DMS 273 treated with DMSO at 0.1 percent for 48 hours (cell line): ENCODE data around the gene NBR1.
A peak's percentile ranks its signal among the peaks of the same experiment; 100 is the strongest.
"Not testable (repeated sequence)": the region's sequence is repeated elsewhere in the genome, so short reads cannot be mapped to it uniquely, and the experiment has no call there.

Experiments
- DNase-seq: peaks from one replicate; lab custom pipeline; 2025; lab: John Stamatoyannopoulos, UW

Gene NBR1

DNA sequence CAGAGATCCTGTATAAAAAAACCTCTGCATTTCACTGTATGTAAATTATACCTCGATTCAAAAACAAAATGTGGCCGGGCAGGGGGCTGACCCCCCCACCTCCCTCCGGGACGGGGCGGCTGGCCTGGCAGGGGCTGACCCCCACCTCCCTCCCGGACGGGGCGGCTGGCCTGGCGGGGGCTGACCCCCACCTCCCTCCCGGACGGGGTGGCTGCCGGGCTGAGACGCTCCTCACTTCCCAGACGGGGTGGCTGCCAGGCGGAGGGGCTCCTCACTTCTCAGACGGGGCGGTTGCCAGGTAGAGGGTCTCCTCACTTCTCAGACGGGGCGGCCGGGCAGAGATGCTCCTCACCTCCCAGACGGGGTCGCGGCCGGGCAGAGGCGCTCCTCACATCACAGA, 11.8 kb upstream of the NBR1 start:
- not testable (repeated sequence) for DNase-seq

DNA sequence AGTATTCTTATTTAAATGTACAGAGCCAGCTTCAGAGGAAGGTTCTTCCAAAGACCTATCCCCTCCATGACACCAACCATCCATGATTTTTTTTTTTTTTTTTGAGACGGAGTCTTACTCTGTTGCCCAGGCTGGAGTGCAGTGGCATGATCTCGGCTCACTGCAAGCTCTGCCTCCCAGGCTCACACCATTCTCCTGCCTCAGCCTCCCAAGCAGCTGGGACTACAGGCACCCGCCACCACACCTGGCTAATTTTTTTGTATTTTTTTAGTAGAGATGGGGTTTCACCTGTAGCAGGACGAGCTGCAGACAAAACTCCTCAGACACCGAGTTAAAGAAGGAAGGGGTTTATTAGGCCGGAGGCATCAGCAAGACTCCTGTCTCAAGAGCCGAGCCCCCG, 11.1 kb upstream of the NBR1 start:
- not testable (repeated sequence) for DNase-seq

DNA sequence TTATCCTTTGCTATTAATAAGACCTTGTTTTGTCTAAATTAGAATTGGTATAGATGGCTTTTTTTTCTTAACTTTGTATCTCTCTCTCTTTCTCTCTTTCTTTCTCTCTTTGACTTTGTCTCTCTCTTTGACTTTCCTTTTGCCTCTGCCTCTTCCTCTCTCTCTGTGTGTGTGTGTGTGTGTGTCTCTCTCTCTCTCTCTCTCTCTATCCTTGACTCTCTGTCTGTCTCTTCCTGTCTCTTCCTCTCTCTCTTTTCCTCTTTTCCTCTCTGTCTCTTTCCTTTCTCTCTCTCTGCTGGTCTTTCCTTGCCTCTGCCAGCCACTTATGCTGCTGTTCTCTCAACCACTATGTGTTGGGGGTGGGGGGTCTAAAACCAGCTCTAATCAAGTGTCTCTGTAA, 5.0 kb upstream of the NBR1 start:
- not testable (repeated sequence) for DNase-seq

DNA sequence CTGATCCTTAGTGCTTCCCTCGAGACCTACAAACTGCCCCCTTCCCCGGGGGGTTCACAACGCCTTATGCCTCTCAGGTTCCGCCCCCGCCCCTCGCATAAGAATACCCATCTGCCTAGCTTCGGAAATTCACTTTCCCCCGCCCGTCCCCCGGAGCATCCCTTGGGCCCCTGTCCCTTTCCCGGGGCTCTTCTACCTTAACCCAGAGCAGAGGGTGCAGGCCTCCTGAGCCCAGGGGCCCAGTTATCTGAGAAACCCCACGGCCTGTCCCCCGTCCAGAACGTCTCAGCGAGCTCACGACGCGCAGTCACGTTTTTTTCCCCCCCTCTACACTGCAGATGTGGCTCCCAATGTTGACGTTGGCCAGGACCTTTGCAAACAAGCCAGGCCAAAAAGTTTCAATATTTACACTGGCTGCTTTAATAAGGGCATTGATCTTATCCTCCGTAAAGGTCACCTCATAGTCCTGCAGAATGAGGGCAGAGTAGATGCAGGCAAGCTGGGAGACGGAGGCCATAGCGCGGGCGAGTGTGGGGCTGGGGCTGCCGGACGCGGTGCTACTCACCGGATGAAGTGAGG, 1.4 kb upstream of the NBR1 start:
- peak; percentile 7 for DNase-seq

DNA sequence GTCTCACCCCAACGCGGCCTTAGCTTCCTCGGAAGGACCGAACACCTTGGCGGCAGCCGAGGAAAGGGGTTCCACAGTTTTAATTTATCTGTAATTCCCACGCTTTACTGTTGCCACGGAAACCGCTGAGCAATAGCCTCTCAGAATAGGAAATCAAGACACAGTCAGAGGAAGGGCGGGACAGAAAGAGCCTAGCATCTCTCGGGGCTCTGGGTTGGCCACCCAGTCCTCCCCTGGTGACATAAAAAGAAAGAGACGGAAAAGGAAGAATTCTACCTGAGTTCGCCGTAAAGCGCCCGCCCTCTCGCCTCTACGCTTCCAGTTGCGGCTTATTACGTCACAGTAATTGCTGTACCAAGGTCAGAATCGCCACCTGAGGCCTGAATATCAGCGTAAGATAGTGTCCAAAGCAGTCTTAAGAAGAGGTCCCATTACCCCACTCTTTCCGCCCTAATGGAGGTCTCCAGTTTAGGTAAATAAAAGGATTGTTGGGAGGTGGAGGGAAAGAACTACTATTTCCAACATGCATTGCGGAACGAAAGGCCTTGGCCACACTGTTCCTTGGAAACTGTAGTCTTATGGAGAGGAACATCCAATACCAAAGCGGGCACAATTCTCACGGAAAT, 761 bp upstream of the NBR1 start:
- DNase-seq: peak; percentile 96

DNA sequence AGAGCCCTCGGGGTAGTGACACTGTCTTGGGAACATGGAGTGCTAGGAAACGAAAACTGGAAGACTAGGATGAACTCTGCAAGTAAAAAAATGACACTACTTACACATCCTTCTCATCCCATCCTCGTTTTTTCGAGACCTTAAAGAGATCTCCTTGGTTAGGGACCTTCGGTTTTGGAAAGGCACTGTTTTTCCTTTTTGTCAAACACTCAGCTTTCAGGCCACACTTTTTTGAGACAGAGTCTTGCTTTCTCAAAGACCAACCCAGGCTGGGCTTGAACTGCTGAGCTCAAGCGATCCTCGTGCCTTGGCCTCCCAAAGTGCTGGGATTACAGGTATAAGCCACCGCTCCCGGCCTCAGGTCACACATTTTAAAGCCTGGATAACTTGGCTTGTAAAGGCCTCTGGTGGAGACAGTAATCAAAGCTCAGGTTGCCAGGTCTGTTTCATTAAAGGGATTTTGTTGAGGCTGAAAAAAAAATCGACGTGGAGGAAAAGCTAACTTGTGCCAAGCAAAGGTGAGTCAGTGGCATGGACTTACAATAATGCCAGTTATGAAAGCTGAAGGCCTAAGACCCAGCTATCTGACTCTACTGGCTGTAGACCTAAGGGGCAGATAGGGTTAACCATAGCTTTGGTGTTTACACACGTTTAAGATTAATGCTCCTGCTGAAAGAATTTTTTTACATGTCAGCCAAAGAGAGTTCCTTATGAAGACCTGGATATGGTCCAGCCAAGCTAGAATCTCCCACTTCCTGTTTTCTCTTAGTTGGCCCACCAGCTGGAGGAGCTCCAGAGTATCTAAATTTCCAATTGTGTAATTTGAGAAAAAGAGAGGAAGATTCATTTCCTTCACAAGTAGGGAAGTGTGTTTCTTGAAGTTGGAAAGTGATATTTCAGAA, 823 bp downstream of the NBR1 start:
- DNase-seq: peak; percentile 40

DNA sequence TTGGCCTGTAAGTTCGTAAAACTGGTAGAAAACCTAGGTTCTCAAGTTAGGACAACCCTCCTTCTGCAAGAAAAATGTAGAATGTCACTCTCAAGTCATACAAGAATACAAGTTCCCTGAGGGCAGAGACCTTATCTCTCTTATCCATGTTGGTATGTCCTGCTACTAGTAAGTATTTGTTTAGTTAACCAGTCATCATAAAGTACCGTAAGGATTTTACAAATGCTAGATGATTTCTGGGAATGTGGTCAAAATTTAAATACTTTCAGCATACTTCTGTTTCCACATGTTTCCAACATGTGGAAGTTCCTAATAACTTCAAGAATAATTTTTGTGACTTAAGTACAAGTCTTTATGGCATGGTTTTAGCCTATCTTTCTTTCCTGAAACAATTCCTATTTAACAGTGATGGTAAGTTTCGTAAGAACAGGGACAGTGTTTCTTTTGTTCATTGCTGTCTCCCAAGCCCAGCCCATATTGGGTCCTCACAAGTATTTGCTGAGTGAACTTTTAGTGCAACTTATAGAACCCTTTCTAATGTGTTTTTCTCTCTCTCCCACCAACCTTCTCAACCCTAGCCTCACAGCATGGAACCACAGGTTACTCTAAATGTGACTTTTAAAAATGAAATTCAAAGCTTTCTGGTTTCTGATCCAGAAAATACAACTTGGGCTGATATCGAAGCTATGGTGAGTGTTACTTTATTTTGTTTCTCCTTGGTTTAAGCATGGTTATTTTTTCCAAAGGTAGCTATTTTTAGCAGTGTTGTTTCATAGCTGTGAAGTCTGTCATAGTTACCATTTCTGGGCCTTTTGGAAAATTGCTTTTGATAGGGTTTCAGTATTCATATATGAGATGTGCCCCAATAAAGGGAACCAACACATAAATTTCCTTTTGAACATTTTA, 4.5 kb downstream of the NBR1 start:
- DNase-seq: no peak

DNA sequence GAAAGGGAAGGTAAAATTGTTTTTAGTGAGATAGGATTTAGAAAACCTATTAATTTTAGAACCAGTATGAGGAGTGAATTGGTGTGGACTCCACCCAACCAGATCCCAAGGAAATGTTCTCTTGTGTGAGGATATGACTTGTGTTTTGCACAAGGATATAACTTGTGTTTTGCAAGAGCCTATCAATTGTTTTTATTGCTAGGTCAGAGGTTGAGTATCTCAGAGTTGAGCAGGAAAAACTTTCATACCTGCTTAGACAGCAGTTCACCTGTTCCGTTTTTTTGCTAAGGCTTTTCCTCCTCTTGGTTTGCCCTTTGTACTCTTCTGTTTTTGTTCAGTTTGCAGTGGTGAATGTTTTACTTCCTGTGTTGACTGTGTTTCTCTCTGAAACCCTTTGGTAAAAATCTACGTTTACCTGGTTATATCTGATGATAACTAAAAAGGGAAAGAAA, 5.1 kb downstream of the NBR1 start:
- DNase-seq: no peak

DNA sequence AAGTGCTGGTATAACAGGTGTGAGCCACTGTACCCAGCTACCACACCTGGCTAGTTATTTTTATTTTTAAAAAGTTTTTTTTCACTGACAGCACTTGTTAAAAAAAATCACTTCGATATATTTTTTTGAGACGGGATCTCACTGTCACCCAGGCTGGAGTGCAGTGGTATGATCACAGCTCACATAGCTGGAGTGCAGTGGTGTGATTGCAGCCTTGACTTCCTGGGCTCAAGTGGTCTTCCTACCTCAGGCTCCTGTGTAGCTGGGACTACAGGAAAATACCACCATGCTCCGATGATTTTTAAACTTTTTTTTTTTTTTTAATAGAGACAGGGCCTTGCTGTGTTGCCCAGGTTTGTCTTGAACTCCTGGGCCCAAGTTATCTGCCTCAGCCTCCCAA, 12.9 kb downstream of the NBR1 start:
- no peak for DNase-seq

DNA sequence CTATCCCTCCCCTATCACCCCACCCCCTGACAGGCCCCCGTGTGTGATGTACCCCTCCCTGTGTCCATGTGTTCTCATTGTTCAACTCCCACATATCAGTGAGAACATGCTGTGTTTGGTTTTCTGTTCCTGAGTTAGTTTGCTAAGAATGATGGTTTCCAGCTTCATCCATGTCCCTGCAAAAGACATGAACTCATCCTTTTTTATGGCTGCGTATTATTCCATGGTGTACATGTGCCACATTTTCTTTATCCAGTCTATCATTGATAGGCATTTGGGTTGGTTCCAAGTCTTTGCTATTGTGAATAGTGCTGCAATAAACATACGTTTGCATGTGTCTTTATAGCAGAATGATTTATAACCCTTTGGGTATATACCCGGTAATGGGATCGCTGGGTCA, 15.6 kb downstream of the NBR1 start:
- not testable (repeated sequence) for DNase-seq

DNA sequence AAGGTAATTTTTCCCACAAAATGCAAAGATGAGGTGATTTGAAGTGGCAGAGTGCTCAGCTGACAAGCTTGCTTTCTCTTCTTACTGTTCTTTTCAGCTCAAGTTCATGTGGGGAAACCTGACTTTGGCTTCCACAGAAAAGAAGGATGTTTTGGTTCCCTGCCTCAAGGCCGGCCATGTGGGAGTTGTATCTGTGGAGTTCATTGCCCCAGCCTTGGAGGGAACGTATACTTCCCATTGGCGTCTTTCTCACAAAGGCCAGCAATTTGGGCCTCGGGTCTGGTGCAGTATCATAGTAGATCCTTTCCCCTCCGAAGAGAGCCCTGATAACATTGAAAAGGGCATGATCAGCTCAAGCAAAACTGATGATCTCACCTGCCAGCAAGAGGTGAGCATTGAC, 22.2 kb downstream of the NBR1 start:
- no peak for DNase-seq

DNA sequence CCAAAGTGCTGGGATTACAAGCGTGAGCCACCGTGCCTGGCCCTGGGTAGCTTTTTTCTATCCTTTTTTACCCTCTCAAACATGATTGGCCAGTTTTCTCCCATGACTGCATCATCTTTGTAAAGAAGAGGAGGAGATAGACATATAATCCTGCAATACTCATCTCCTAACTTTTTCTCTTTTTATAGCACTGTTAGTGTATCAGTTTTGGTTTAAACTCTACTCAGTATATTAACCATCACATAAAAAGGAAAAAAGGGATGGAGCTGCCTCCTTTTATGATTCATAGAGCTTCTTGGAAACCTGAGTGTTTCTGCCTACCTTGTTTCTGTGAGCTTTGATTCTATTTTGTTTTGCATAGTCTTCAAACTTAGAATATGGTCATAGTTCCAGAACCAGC, 28.6 kb downstream of the NBR1 start:
- DNase-seq: no peak

DNA sequence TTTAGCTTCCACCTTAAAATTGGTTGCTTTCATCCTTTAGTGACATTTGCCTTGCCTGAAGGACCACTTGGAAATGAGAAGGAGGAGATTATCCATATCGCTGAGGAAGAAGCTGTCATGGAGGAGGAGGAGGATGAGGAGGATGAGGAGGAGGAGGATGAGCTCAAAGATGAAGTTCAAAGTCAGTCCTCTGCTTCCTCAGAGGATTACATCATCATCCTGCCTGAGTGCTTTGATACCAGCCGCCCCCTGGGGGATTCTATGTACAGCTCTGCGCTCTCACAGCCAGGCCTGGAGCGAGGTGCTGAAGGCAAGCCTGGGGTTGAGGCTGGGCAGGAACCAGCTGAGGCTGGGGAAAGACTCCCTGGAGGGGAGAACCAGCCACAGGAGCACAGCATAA, 29.1 kb downstream of the NBR1 start:
- DNase-seq: no peak

DNA sequence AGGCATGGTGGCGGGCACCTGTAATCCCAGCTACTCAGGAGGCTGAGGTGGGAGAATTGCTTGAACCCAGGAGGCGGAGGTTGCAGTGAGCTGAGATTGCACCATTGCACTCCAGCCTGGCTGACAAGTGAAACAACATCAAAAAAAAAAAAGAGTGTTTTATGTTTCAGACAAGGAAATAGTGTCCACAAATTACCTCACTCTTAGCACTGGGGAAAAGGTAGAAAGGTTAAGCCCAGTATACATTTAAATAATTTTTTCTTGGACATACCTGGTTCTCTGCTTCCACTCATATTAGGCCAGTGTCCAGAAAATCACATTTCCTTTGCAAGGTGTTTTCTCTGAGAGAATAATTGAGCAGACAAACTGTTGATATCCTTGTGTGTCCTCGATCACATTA, 32.0 kb downstream of the NBR1 start:
- DNase-seq: not testable (repeated sequence)

DNA sequence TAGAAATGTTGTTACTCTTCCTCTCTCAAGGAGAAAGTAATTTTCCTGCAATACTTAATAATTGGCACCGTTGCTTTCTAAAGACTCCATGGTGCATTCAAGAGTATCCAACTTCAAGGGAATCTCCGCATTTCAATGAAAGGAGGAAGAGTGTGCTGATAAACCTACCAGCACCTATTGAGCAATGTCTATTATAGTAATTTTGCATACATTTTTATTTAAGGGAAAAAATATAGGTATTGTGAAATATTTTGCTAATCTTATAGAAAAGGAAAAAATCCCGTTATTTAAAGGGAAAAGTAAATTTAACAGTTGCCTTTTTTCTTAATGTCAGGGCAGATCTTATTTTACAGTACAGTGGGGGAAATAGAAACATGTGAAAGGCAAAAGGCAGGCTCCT, 39.6 kb downstream of the NBR1 start:
- DNase-seq: no peak

DNA sequence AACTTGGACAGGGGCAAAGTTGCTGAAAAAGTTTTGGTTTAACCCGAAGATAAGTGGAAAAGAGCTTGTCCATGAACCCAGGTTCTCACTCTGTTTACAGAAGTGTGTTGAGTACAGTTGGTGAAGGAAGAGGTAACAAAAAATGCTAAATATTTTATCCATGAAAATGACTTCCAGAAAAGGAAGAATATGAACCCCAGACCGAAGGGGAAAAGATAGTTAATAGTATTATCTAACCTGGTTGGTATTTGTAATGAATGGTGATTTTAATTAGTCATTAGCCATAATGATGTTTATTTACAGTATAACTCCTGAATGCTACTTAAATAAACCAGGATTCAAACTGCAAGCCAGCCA, 40.1 kb downstream of the NBR1 start:
- DNase-seq: no peak

DNA sequence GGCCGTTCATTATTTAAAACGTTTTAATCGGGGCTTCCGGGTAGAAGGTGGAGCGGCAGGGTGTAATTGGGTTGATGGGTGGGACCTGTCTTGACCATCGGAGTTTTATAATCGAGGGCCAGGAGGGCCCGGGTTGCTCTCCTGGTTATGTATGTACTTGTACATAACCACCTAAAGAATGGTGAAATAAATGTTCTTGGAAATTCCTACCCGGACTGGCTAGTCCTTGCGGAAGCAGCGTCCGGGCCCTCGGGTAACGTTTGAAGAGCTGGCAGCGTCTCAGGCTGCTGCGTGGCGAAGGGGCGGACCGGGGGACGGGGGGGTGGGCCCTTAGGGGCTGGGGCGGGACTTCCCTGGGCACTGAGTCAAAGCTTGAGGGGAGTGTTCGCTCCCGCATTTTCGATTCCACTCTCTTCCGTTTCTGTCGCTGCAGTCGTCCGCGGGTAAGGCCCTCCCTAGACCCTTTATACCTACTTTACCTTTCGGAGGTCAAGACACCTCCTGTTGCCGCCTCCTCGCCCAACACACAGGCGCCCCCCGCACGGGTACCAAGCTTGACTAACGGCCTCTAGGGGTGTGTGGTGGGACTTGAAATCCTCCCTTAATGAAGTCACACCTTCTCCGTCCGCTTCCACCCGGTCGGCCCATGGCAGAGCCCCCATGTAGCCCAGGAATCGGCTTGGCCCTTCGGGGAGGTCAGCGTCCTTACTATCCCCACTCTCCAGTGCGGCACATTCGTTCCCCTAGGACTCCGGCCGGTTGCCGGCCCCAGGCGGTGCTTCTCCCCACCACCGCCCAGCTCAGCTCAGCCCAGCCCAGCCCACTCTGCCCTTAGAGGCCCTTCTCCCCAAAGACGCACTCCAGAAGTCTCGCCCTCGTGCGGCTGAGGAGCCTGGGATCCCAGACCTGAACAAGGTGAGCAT, 40.7 kb downstream of the NBR1 start, which contains the start of gene TMEM106A:
TMEM106A (plus strand) TSS at position 396 of the 923 bp plus-strand sequence. CDS start 1,167 bp downstream, outside the sequence.
- no peak for DNase-seq

DNA sequence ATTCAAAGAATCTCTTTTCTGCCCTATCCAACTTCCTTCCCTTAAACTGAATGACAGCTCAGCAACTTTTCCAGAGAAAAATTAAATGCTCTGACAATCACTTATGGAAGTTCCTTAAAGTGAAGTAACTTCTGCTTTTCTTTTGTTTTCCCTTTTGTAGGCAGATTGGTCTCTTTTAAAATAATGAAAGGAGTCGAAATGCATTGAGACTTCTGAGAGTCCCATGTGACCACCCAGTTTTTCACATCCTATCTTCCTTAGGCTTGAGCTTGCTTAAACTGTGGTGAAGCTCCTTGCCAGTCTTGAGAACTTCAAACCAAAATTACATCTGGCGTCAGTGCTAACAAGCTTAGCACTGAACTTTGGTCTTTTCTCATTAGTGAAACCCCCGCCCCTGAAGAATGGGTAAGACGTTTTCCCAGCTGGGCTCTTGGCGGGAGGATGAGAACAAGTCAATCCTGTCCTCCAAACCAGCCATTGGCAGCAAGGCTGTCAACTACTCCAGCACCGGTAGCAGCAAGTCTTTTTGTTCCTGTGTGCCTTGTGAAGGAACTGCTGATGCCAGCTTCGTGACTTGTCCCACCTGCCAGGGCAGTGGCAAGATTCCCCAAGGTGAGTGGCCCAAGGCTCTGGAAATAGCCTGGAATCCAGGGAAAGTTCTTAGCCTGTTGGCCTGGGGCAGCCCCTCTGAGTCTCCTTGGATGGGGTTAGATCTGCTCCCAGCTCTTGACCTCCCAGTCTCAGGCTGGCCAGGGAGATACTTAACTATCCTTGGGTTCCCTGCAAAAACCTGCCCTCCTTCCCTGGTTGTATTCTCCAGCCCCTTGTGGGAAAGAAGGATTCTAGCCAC, 41.9 kb downstream of the NBR1 start:
- no peak for DNase-seq

DNA sequence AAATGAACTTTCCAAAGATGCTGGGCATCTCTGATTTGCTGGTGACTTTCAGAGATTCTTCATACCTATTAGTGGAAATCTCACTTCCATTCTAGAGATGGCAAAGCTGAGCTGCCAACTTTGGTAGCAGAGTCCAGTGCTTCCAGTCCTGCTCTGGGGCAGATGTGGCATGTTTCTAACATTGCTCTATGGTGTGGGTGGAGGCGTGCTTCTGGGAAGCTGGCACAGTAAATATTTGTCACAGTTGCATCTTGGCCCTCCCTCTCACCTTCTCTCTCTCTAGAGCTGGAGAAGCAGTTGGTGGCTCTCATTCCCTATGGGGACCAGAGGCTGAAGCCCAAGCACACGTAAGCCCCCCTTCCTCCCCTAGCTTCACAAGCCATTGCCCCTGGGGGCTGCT, 42.5 kb downstream of the NBR1 start:
- no peak for DNase-seq

DNA sequence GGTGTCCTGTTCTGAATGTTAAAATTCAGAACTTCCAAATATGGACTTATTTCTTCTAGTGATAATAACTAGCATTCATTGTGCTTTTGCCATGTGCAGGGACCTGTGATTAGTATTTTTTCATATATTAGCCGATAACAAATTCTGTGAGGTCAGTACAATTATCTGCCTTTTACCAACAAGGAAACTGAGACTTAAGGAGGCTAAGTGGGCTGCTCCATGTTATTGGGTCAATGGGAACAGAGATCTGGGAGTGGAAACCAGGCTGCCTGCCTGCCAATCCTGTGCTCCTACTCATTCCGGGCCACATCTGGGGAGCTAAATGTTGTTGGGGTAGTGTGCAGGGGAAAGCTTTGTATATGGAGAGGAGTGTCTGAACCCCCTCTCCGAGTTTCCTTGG, 44.3 kb downstream of the NBR1 start:
- DNase-seq: no peak
